Right cardiac atrium (tissue), 5 donors: ENCODE results near the gene TRAF2. TPM values are rescaled to one million over a fixed set of nuclear protein-coding genes. Genes with fewer than 3 reads are reported as not detected.

Experiments
- ATAC-seq, 2 donors: fragments of 200-7000 bp; cut with Tn5 transposase; one replicate each; pipeline versions ENCODE4 v1.8.0 to v1.9.1; 2020; ENCODE audit warnings: moderate library complexity in 2 of 2, mild to moderate bottlenecking in 1 of 2
- DNase-seq, 3 donors: peaks; one replicate each; pipeline ENCODE4 v3.0.0-alpha.2; 2020
- H3K27ac ChIP-seq: one replicate; pipeline ENCODE4 v1.5.1; 2013; ENCODE audit warnings: mild to moderate bottlenecking, low read length, control low read depth, moderate library complexity
- H3K27me3 ChIP-seq: one replicate; pipeline ENCODE4 v1.6.1; 2013; ENCODE audit not compliant: control insufficient read depth, insufficient read depth
- H3K4me1 ChIP-seq: one replicate; pipeline ENCODE4 v1.6.1; 2013; ENCODE audit warnings: low read length; ENCODE audit not compliant: control insufficient read depth, insufficient read depth
- H3K4me3 ChIP-seq: one replicate; pipeline ENCODE4 v1.5.1; 2013; ENCODE audit warnings: low read length, control low read depth
- H3K9me3 ChIP-seq: one replicate; pipeline ENCODE4 v1.6.1; 2013; ENCODE audit warnings: low read length; ENCODE audit not compliant: control insufficient read depth
- WGBS: extraction: QIAGEN DNeasy Blood & Tissue Kit; methylation state at CpG from one replicate; pipeline ENCODE4 v1.1.7; 2013; 5-methylcytosine and 5-hydroxymethylcytosine counted together
- intact Hi-C, 4 donors: fragments of 100-400 bp; cut with DNase I; formaldehyde crosslinking; loops; one replicate each; pipeline versions ENCODE4 v1.11.0 to v1.14.0; 2022 to 2023
- polyA plus RNA-seq: library from polyadenylated mRNA; stranded (reverse); fragments of 200-250 nt; gene quantifications from one replicate; pipeline ENCODE4 v1.2.3, GENCODE V29; 2013
- total RNA-seq, 4 donors: library from RNA; stranded (reverse); fragmentation: NEBNext Ultra II Directional; extraction: Animal tissue kit (Norgen Biotek cat#: 25700); gene quantifications; one replicate each; pipeline ENCODE4 v1.2.1, GENCODE V29; 2021
- donor health status: healthy with polysubstance abuse.
- donor health status: DM: no; HTN: yes; CAD: no.
- donor health status: DM: no; HTN: no; CAD: no.
- donor health status: DM: no; HTN: yes; CAD: no; lungs with severe emphysema.
- donor health status: DM: yes; HTN: yes; CAD: no.

Gene TRAF2
- total and polyA plus RNA-seq, 5 donors: 6.1 to 10.2 (median 8.2) TPM

DNA sequence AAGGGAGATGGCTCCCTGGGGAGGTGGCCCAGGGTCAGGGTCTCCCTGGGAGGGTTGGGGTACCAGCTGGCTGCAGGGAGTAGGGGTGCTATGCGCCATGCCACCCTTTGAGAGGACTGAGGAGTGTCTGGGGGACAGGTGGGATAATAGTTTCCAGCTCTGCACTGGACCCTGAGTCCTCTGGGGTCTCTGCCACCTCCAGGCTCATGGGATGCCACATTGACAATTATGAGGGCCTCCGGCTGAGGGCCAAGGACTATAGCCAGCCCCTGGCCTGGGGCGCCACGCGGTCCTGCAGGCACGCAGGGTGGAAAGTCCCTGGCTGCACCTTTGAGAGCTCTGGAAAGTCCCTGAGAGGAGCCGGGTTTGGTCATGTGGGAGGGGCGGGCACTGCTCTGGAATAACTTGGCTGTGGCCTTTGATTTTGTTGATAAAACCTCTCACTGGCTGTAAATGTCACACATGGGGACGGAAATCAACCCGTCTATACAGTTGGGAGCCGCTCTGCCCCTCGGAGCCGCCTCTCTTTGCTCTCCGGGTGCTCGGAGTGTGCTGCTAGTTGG is 16.0 kb downstream of the TRAF2 start:
- intact Hi-C loops: no loop called here
- Histone ChIP-seq H3K27me3 (no peaks in the 10 kb centered on the region), H3K4me3 (no peak overlapping the region), H3K27ac (peak overlapping the region; percentile 25), H3K9me3 (no peaks in the 10 kb centered on the region), H3K4me1 (peaks cover 16% of the 10 kb centered on the region)
- DNase-seq (peak; percentile 63 to 78 (median 76)), ATAC-seq (peak; percentile 83 to 87)
- 28% methylated on average over 15 of the region's 15 CpGs for WGBS

DNA sequence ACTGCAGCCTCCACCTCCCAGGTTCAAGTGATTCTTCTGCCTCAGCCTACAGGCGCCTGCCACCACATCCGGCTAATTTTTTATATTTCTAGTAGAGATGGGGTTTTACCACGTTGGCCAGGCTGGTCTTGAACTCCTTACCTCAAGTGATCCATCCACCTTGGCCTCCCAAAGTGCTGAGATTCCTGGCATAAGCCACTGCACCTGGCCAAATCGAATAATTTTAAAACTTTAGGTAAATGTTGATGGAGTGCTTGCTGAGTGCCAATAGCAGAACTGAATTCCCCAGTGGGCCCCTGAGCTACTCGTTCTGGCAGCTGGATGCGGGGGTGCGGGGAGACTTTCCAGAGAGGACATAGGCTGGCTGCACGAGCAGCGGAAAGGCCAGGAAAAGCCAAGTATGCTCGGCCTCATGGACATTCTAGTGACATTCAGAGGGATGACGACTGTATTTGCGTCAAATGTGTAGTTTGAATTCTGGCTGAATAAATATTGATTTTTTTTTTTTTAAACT is 16.8 kb downstream of the TRAF2 start:
- peak overlapping the region; percentile 50 for H3K27ac ChIP-seq
- intact Hi-C loops: no loop called here
- peak; percentile 62 to 80 (median 80) for DNase-seq
- H3K4me1 ChIP-seq: peaks cover 16% of the 10 kb centered on the region
- WGBS: 50% methylated on average over 12 of the region's 12 CpGs
- H3K27me3 ChIP-seq: no peaks in the 10 kb centered on the region
- H3K9me3 ChIP-seq: no peaks in the 10 kb centered on the region
- peak; percentile 44 for ATAC-seq
- H3K4me3 ChIP-seq: no peak overlapping the region

DNA sequence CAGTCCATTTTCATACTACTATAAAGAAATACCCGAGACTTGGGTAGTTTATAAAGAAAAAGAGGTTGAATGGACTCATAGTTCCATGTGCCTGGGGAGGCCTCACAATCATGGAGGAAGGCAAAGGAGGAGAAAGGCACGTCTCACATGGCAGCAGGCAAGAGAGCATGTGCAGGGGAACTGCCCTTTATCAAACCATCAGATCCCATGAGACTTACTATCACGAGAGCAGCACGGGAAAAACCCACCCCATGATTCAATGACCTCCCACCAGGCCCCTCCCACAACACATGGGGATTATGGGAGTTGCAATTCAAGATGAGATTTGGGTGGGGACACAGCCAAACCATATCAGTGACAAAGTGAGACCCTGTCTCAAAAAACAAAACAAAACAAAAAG is 19.9 kb downstream of the TRAF2 start:
- no peaks in the 10 kb centered on the region for H3K27me3 ChIP-seq
- H3K27ac ChIP-seq: no peak overlapping the region
- no peaks in the 10 kb centered on the region for H3K9me3 ChIP-seq
- DNase-seq: no peak
- intact Hi-C loops: no loop called here
- no peak for ATAC-seq
- 57% methylated on average over 4 of the region's 4 CpGs for WGBS
- H3K4me1 ChIP-seq: peaks cover 15% of the 10 kb centered on the region
- no peak overlapping the region for H3K4me3 ChIP-seq

DNA sequence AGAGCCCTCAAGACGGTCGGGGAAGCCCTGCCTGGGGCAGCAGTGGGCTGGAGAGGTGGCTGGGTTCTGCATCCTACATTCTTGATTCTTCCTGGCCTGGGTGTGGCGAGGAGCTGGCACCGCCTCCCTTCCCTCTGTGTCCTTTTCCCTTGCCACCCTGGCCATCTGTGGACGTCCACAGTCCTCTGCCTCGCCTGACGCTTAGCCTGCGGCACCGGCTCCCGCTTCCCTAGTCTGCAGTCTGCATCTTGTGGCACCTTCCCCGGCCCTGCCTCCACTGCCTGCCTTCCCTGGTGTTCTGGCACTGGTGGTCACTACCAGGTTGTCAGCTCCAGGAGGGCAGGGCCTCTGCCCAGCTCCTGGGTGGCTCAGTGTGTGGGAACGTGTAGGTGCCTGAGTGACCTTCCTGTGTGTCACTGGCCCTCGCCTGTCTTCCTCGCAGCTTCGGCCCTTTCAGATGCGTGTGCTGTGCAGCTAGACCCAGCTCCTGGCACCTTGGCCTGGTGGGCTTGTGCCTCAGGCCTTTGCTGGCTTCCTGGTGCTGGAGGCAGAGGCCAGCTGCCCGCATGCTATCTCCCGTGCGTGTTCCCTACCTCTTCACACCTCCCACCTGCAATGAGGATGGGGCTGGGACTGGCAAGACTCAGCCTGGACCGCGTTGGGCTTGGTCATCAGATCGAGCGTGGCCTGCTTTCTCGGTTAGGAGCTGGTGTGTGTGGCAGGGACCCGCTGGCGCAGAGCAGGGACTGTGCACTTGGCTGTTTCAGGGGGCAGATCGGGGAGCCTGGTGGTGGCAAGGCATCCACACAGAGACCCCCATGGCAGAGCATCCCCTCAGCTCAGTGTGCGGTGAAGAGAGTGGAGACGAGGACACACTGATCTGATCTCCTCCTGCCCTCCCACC is 20.9 kb downstream of the TRAF2 start:
- no peak overlapping the region for H3K4me3 ChIP-seq
- intact Hi-C loops: no loop called here
- H3K4me1 ChIP-seq: peaks cover 5% of the 10 kb centered on the region
- 96% methylated on average over 29 of the region's 29 CpGs for WGBS
- H3K9me3 ChIP-seq: no peaks in the 10 kb centered on the region
- no peak for DNase-seq
- H3K27ac ChIP-seq: no peak overlapping the region
- ATAC-seq: peak in 1 of 2 donors; percentile 10
- H3K27me3 ChIP-seq: no peaks in the 10 kb centered on the region

DNA sequence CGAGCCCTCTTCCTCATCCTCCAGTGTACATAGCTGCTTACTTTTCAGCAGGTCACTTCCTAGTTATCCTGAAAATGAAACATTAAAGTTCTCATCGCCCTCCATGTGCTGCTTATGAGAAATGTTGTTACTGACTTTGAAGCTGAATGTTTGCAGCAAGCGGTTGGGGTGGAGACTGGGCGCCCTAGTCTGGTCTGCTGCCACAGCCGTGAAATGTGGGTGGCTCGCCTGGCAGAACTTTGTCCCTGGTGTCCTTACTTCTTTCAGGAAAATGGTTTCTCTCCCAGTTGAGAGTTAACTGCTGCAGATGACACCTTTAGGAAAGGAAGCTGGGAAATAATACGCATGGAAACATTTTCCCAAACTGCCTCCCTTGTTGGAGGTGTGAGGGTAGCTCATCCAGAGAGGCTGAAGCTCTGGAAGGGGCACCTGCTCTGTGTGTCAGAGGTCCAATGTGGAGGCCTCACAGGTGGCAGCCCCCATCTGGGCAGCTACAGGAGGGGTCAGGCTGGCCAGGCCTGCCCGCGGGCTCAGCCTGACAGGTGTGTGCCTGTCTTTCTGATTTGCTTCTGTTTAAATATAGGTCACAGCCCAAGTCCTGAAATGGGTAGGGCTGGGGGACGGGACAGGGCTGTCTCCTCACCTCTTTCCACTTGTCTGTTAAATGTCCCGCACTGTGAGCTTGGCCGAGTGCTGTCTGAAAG is 24.0 kb downstream of the TRAF2 start:
- 96% methylated on average over 12 of the region's 12 CpGs for WGBS
- ATAC-seq: no peak
- no peak overlapping the region for H3K27ac ChIP-seq
- no peak for DNase-seq
- no peak overlapping the region for H3K4me3 ChIP-seq
- H3K9me3 ChIP-seq: no peaks in the 10 kb centered on the region
- H3K4me1 ChIP-seq: no peaks in the 10 kb centered on the region
- intact Hi-C loops: no loop called here
- no peaks in the 10 kb centered on the region for H3K27me3 ChIP-seq

DNA sequence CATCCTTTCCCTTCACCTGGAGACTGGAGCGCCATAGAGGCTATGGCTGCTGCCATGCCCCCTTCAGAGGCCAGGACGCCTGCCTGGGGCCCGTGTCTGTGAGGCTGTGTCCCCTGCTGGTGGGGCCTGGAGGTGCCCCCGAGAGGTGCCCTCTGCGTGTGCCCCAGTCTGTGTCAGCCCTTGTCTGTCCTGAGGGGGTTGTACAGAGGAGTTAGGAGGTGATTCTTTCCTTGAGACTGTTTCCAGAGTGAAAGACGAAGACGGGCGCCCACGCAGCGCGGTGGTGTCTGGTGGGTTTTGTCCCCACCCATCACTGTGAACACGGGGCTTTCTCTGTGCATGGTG is 24.6 kb downstream of the TRAF2 start:
- Histone ChIP-seq H3K27me3 (no peaks in the 10 kb centered on the region), H3K27ac (no peak overlapping the region), H3K4me1 (no peaks in the 10 kb centered on the region), H3K9me3 (no peaks in the 10 kb centered on the region), H3K4me3 (no peak overlapping the region)
- peak in 1 of 3 donors; percentile 31 for DNase-seq
- WGBS: 87% methylated on average over 12 of the region's 12 CpGs
- no peak for ATAC-seq
- intact Hi-C loops: no loop called here

DNA sequence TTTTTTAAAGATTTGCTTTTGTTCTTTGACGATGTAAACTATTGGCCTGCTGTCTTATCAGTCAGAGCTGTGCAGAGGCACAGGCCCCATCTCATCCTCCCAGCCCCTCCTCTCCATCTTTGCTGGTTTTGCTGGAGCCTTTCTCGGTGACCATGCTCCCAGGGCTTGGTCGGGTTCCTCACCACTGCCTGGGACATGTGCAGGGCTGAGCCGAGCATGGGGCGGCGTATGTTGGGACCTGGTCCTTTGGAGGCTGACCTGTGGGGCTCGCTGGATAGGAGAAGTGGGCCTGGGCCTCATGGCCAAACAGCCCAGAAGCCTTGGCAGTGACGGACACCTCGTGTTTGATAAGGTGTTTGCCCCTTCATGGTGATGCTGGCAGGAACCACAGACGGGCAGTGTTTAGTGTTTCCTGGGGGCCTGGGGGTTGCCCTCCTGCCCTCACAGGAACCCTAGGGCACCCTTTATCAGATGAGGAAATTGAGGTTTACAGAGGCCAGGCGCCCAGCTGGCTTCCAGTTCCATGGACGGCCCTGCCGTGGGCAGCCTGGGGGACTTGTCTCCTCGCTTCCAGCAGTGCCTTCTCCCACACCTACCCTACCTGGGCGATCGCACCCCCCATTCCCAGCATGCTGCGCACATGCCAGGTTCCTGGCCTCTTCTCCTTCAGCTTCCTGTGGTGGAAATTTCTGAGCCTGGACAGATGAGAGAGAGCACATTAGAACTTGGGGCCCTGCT is 27.6 kb downstream of the TRAF2 start:
- Histone ChIP-seq H3K27me3 (no peaks in the 10 kb centered on the region), H3K27ac (no peak overlapping the region), H3K4me3 (no peak overlapping the region), H3K4me1 (no peaks in the 10 kb centered on the region), H3K9me3 (no peaks in the 10 kb centered on the region)
- ATAC-seq (no peak), DNase-seq (peak in 1 of 3 donors; percentile 24)
- intact Hi-C loops: no loop called here
- WGBS: 90% methylated on average over 17 of the region's 17 CpGs

DNA sequence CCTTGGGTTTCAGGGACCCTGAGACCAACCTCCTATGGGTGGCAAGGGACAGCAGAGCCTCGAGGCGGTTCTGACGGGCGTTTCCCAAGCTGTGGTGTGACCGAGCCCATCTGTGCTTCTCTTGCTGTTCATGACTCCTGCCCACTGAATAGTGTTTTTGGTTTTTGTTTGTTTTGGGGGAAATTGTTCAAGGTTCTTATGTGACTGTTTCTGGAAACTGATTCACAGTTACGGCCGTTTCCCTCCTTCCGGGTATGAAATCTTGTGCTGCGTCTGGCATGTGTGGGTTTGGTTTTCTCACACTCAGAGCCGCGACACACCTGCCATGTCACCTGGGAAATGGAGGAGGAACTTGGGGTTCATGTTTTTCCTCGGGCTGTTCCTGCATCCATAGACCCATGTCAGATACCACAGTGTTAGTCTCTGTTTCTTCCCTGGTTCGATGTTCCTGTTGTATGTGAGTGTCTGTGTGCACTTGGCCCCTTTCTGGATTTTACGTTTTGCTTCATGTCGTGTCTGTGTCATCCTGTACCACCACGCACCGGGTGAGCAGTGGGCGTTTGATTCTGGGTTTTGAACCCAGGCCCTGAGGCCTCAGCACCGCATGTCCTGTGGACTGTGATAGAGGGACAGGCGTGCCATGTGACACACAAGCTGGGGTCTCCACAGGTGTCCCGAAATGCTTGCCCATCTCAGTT is 29.5 kb downstream of the TRAF2 start:
- intact Hi-C loops: no loop called here
- 88% methylated on average over 21 of the region's 21 CpGs for WGBS
- Histone ChIP-seq H3K27ac (no peak overlapping the region), H3K27me3 (no peaks in the 10 kb centered on the region), H3K9me3 (no peaks in the 10 kb centered on the region), H3K4me3 (no peak overlapping the region), H3K4me1 (no peaks in the 10 kb centered on the region)
- DNase-seq: peak in 1 of 3 donors; percentile 10
- ATAC-seq: no peak

DNA sequence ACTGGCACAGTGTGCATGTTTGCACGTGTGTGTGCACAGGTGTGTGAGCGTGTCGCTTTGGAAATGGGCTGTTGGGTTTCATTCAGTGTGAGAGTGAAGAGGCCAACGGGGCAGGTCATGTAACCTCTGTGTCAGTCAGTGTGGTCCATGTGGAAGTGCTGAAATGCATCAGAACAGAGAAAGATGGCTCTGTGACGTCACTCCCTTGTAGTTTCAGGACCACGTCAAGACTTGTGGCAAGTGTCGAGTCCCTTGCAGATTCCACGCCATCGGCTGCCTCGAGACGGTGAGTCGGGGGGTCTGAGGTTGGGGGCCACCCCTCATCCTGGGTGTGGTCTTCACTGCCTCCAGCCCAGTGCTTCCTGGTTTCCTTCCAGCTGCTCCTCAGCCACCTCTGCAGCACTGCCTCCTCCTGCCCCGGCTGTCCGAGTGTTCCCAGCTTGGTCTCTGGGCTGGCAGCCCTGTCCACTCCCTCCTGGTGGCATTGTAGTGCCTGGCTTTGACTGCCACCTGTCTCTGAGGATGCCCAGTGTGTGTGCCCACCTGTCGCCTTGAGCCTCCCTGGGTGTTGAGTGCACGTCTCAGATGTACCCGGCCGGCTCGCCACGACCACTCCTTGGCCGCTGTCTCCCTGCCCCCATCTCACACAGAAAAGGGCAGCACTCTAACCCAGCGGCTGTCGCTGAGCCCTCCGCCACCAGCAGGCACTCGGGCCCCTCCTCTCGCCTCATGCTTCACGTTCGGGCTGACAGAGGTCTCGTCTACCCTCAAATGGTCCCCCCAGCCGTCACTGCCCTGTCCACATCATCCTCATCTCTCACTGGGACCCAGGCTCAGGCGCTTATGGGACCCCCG is 30.2 kb downstream of the TRAF2 start:
- Histone ChIP-seq H3K27ac (no peak overlapping the region), H3K4me3 (no peak overlapping the region), H3K9me3 (no peaks in the 10 kb centered on the region), H3K27me3 (no peaks in the 10 kb centered on the region), H3K4me1 (no peaks in the 10 kb centered on the region)
- ATAC-seq (no peak), DNase-seq (peak in 1 of 3 donors; percentile 43)
- 91% methylated on average over 32 of the region's 32 CpGs for WGBS
- intact Hi-C loops: no loop called here
